LNCaP clone FGC (cell line): Measurements from ENCODE around the gene DIAPH3.

ENCODE experiments used
- DNase-seq: peaks from one replicate; pipeline ENCODE4 v3.0.0-alpha.2; 2011; ENCODE audit warnings: low read depth
- H3K4me3 ChIP-seq: 2 replicates; pipeline ENCODE4 v1.5.1; 2011; ENCODE audit warnings: mild to moderate bottlenecking, low read depth, low read length, control low read depth
- TF ChIP-seq, protein P1 (sequence below): IDR thresholded peaks from 2 replicates; pipeline ENCODE4 v1.5.1; 2012; ENCODE audit warnings: mild to moderate bottlenecking; ENCODE audit not compliant: control insufficient read depth, insufficient read depth; ENCODE audit errors: extremely low read depth

DIAPH3 gene

DNA sequence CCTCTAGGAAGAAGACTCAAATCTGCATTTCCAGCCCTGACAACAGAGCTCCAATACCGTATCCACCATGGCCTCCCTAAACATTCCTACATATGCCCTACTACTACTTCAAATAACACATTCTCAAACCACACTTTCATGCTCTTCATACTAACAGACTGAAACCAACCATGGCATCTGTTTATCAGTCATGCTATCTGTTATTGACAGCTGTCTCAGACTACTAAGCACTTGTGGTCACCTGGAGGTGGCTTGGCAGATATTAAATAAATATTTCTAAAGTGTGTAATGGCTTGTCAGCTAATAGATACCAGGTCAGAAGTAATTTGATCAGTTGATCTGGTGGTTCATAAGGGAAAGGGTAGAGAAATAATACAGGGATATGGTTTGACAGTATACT lies 489.1 kb downstream of the DIAPH3 start:
- TF ChIP-seq, protein P1, sequence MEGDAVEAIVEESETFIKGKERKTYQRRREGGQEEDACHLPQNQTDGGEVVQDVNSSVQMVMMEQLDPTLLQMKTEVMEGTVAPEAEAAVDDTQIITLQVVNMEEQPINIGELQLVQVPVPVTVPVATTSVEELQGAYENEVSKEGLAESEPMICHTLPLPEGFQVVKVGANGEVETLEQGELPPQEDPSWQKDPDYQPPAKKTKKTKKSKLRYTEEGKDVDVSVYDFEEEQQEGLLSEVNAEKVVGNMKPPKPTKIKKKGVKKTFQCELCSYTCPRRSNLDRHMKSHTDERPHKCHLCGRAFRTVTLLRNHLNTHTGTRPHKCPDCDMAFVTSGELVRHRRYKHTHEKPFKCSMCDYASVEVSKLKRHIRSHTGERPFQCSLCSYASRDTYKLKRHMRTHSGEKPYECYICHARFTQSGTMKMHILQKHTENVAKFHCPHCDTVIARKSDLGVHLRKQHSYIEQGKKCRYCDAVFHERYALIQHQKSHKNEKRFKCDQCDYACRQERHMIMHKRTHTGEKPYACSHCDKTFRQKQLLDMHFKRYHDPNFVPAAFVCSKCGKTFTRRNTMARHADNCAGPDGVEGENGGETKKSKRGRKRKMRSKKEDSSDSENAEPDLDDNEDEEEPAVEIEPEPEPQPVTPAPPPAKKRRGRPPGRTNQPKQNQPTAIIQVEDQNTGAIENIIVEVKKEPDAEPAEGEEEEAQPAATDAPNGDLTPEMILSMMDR: no peak
- no peak overlapping the region for H3K4me3 ChIP-seq
- DNase-seq: no peak

DNA sequence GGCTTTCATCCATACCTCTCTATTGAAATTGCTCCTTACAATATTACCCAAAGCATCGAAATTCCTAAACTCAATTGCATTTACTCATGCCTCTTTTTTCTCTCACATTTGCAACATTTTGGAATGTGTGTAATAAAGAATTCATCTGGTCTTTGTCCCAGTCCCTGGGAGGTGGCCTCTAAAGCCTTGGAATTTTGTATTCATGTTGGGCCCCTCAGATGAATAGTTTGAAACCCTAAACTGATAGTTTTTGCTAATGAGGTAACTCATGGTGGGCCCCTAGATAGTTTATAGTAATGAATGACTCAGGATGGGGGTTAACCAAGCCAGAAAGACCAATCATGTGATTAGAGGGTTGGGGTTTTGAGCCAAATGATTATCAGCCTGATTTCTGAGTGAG lies 490.4 kb downstream of the DIAPH3 start:
- H3K4me3 ChIP-seq: no peak overlapping the region
- DNase-seq: no peak
- TF ChIP-seq, protein P1: no peak

DNA sequence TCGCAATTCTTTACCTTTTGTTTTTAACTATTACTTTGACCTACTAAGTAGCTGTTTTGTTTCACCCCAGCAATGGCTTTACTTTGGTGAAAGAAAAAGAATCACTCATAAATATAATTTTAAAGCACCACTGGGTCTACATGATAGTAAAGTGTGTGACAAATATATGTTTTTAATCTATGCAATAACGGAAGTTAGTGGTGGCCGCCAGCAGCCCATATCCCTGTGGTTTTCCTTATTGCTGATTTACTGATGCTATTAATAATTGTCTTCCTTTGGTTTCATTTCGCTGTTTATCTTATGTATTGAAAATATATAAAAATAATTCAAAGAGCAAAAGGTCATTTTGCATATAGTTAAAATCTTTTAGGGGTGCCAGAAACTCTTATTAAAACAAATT lies 491.3 kb downstream of the DIAPH3 start:
- no peak overlapping the region for H3K4me3 ChIP-seq
- TF ChIP-seq, protein P1: no peak
- DNase-seq: no peak

DNA sequence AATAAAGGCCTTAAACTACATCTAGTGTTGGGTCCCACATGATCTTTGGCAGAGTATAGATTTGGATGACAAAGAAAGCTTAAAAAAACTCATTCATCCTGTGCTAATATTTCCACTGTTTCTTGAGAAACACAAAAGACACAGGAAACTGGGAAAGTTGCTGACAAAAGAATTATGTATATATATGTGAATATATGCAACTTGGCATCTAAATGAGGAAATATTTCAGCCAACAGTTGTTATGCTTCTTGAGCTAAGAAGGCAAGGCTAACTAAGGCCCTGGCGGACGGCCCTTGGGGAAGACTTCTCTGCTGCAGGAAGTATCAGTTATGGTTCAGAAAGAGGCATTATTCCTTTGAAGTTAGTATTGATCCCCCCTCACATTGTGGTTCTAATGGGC lies 491.8 kb downstream of the DIAPH3 start:
- TF ChIP-seq, protein P1: no peak
- no peak overlapping the region for H3K4me3 ChIP-seq
- DNase-seq: no peak

DNA sequence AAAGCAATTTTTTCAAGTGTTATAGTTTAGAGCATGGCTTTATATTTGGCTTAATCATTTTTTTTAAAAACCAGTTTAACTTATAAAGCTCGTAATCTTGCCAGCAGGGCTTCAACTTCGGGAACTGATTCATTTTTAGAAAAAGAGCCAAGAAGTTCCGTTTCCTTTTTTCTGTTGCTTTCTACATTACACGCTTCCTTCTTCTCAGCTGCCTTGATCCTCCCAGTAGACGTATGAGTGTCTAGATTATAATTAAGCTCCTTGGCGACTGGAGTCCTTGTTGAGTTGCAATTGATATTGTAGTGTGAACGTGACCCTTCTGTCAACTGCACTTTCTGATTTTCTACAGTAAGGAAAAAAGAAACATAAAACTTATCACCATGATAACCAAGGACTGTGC lies 497.2 kb downstream of the DIAPH3 start:
- no peak overlapping the region for H3K4me3 ChIP-seq
- TF ChIP-seq, protein P1: no peak
- no peak for DNase-seq

DNA sequence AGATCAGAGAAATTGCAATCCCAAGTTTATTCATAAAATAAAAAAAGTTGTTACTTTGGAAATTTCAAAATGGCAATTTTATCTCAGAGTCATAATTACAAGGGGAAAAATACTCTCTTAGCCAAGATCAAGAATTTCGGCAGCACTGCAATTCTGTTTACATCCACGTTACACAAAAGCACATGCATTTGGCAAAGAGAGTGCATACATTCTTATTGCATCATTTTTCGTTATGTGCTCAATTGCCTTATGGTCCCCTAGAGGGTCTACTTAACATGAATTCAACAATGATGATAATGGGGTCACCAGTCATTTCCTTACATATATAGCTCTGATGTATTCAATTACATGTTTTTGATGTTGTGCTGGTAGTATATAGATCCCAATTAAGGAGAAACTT lies 498.0 kb downstream of the DIAPH3 start:
- H3K4me3 ChIP-seq: no peak overlapping the region
- DNase-seq: no peak
- TF ChIP-seq, protein P1: no peak

DNA sequence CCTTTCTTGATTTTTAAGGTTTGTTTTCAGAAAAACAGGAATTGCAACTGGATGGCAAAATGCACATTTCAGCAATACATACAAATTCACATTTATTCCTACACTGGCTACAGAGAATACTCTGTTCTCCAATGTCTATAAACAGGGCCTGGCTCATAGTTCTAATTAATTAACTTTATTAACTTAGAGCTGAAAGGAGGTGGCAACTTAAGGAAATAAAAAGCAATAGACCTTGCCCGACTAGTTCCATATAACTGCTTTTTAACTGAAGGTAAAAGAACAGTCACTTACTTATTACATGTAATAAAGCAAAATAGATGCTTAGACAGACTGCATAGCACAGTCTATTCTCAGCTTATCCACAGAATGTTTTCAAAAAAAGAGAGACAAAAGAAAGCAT lies 498.5 kb downstream of the DIAPH3 start:
- DNase-seq: no peak
- TF ChIP-seq, protein P1: no peak
- no peak overlapping the region for H3K4me3 ChIP-seq
